Ishikawa (cell line): ENCODE data around the gene SELENOV.

Experiments
- EP300 ChIP-seq: IDR thresholded peaks from 2 replicates; pipeline ENCODE4 v1.6.1; 2012; ENCODE audit warnings: borderline replicate concordance
- MAX ChIP-seq: IDR thresholded peaks from 2 replicates; pipeline ENCODE4 v1.6.1; 2012
- RAD21 ChIP-seq: IDR thresholded peaks from 2 replicates; pipeline ENCODE4 v1.6.1; 2012; ENCODE audit warnings: low read depth
- REST ChIP-seq: IDR thresholded peaks from 2 replicates; pipeline ENCODE4 v1.6.1; 2012; ENCODE audit warnings: low read depth, mild to moderate bottlenecking
- TAF1 ChIP-seq: IDR thresholded peaks from 2 replicates; pipeline ENCODE4 v1.6.1; 2012; ENCODE audit warnings: low read depth, mild to moderate bottlenecking
- TCF12 ChIP-seq: IDR thresholded peaks from 2 replicates; pipeline ENCODE4 v1.6.1; 2012; ENCODE audit warnings: low read depth

- no peak for TF ChIP-seq TCF12
- TF ChIP-seq EP300: no peak
- no peak for TF ChIP-seq MAX
- TF ChIP-seq RAD21: no peak
- no peak for TF ChIP-seq REST
- no peak for TF ChIP-seq TAF1
Measured at GRCh38 chr19:39492225-39492624, 22.7 kb upstream of the SELENOV start.
